ENCODE results near the gene TMEM106B.

- no peak for TF ChIP-seq POLR2A (IDR thresholded peaks at IDR 0.05; ENCODE audit: low read length)
- no peak for TF ChIP-seq GATA1 (IDR thresholded peaks at IDR 0.05; ENCODE audit: low read depth, low read length)
Observed at GRCh38 chr7:12207046-12207445, 4.0 kb upstream of the TMEM106B start.
